ENCODE measurements around the gene MYZAP.

The MYZAP gene

GRCh38 chr15:57662091-57662744 is 70.5 kb downstream of the MYZAP start:
- DNase-seq (ENCODE audit: low spot score) = no peak

GRCh38 chr15:57662802-57663201 is 71.1 kb downstream of the MYZAP start:
- no peak for DNase-seq (ENCODE audit: low spot score)

- no peak for DNase-seq (ENCODE audit: low spot score)
These were observed 71.6 kb downstream of the MYZAP start for GRCh38 chr15:57663262-57663661.

GRCh38 chr15:57665194-57665593 is 73.5 kb downstream of the MYZAP start:
- no peak for DNase-seq (ENCODE audit: low spot score)

- DNase-seq (ENCODE audit: low spot score) = no peak
These were observed 74.2 kb downstream of the MYZAP start for GRCh38 chr15:57665939-57666338.

GRCh38 chr15:57667171-57667849 is 75.6 kb downstream of the MYZAP start:
- peak; percentile 35 for DNase-seq (ENCODE audit: low spot score)

GRCh38 chr15:57668016-57668415 is 76.3 kb downstream of the MYZAP start:
- DNase-seq (ENCODE audit: low spot score) = no peak

- DNase-seq (ENCODE audit: low spot score) = no peak
These were observed 79.9 kb downstream of the MYZAP start for GRCh38 chr15:57671636-57672035.

GRCh38 chr15:57675481-57676181 is 83.9 kb downstream of the MYZAP start:
- DNase-seq (ENCODE audit: low spot score) = no peak

- no peak for DNase-seq (ENCODE audit: low spot score)
These were observed 84.9 kb downstream of the MYZAP start for GRCh38 chr15:57676585-57676984.

GRCh38 chr15:57677204-57677603 is 85.5 kb downstream of the MYZAP start:
- no peak for DNase-seq (ENCODE audit: low spot score)

GRCh38 chr15:57680021-57680420 is 88.3 kb downstream of the MYZAP start:
- DNase-seq (ENCODE audit: low spot score) = no peak

GRCh38 chr15:57681011-57681410 is 89.3 kb downstream of the MYZAP start:
- no peak for DNase-seq (ENCODE audit: low spot score)

- DNase-seq (ENCODE audit: low spot score) = no peak
These were observed 91.8 kb downstream of the MYZAP start for GRCh38 chr15:57683481-57683880.

- no peak for DNase-seq (ENCODE audit: low spot score)
These were observed 92.9 kb downstream of the MYZAP start for GRCh38 chr15:57684491-57685151.

- no peak for DNase-seq (ENCODE audit: low spot score)
These were observed 93.8 kb downstream of the MYZAP start for GRCh38 chr15:57685306-57686095.

- no peak for DNase-seq (ENCODE audit: low spot score)
These were observed 95.0 kb downstream of the MYZAP start for GRCh38 chr15:57686657-57687056.

GRCh38 chr15:57690341-57690966 is 98.8 kb downstream of the MYZAP start:
- DNase-seq (ENCODE audit: low spot score) = no peak

GRCh38 chr15:57691082-57691481 is 99.4 kb downstream of the MYZAP start:
- no peak for DNase-seq (ENCODE audit: low spot score)

GRCh38 chr15:57692709-57693108 is 101.0 kb downstream of the MYZAP start:
- no peak for DNase-seq (ENCODE audit: low spot score)

GRCh38 chr15:57694279-57694678 is 102.6 kb downstream of the MYZAP start:
- no peak for DNase-seq (ENCODE audit: low spot score)
